Activated B cell treated with CpG ODN at 0.5 μM for 24 hours (primary cell): ENCODE results near the gene CALM3. TPM values are rescaled to one million over a fixed set of nuclear protein-coding genes. Genes with fewer than 3 reads are reported as not detected.
"Not testable (repeated sequence)": the region's sequence is repeated elsewhere in the genome, so short reads cannot be mapped to it uniquely, and the experiment has no call there.

Experiments used
- ATAC-seq: fragments of 200-7000 bp; cut with Tn5 transposase; one replicate; pipeline ENCODE4 v1.10.0; 2021; ENCODE audit warnings: low read depth, mild to moderate bottlenecking, moderate library complexity
- CTCF ChIA-PET: fragments of 350-600 bp; sonication (Branson Sonifier 250); formaldehyde crosslinking; loops from one replicate; lab custom pipeline; 2021; ENCODE audit warnings: antibody characterized with exemption; lab: Charles Lee
- POLR2A ChIA-PET: fragments of 350-600 bp; sonication (Branson Sonifier 250); formaldehyde crosslinking; loops from one replicate; lab custom pipeline; 2021; ENCODE audit warnings: antibody characterized with exemption; lab: Charles Lee
- DNase-seq: peaks from one replicate; pipeline ENCODE4 v3.0.0; 2022
- H3K27ac Mint-ChIP-seq: one replicate; pipeline ENCODE4 v1.8.0; 2020; ENCODE audit warnings: mixed read lengths
- H3K27me3 Mint-ChIP-seq: one replicate; pipeline ENCODE4 v1.8.0; 2021; ENCODE audit warnings: mixed read lengths
- H3K36me3 Mint-ChIP-seq: one replicate; pipeline ENCODE4 v1.8.0; 2021; ENCODE audit warnings: low read depth, mixed read lengths
- H3K4me1 Mint-ChIP-seq: one replicate; pipeline ENCODE4 v1.8.0; 2021; ENCODE audit warnings: mixed read lengths
- H3K4me3 Mint-ChIP-seq: one replicate; pipeline ENCODE4 v1.8.0; 2020; ENCODE audit warnings: mild to moderate bottlenecking, mixed read lengths
- H3K9me3 Mint-ChIP-seq: one replicate; pipeline ENCODE4 v1.8.0; 2020; ENCODE audit warnings: mixed read lengths
- CTCF ChIP-seq: fragments of 200-600 bp; IDR thresholded peaks from one replicate; pipeline ENCODE4 v1.8.0; 2022; ENCODE audit warnings: antibody characterized with exemption, mild to moderate bottlenecking
- intact Hi-C: fragments of 100-400 bp; cut with micrococcal nuclease; formaldehyde crosslinking; loops from one replicate; pipeline ENCODE4 v1.15.1; 2024
- total RNA-seq: library from RNA; stranded (reverse); gene quantifications from 2 replicates; pipeline ENCODE4 v1.2.3, GENCODE V29; 2022

Gene CALM3
- total RNA-seq, 1 donor from 2014 or later: 174 TPM

GRCh38 chr19:46625731-46626130 is 24.6 kb downstream of the CALM3 start:
- CTCF ChIA-PET: interaction anchor here (0.9 to 1.1 kb wide), 2 partner anchors 9 to 12 kb away, joined by 3 to 4 read pairs; no protein-coding TSS in a partner anchor

GRCh38 chr19:46626446-46626845 is 25.3 kb downstream of the CALM3 start:
- ChIA-PET CTCF (interaction anchor here (0.9 to 1.1 kb wide), 2 partner anchors 10 to 12 kb away, joined by 3 to 4 read pairs; no protein-coding TSS in a partner anchor), POLR2A (interaction anchor here (1.9 to 2.6 kb wide), 2 partner anchors 15 to 34 kb away, joined by 5 to 7 read pairs; partner anchors contain the start of gene DACT3)
- no peak overlapping the region for H3K4me3 Mint-ChIP-seq
- intact Hi-C loops: no loop called here
- H3K27ac Mint-ChIP-seq: no peak overlapping the region
- no peak for TF ChIP-seq CTCF
- H3K36me3 Mint-ChIP-seq: peaks cover 2% of the 10 kb centered on the region
- no peaks in the 10 kb centered on the region for H3K9me3 Mint-ChIP-seq
- no peak for ATAC-seq
- H3K27me3 Mint-ChIP-seq: no peaks in the 10 kb centered on the region
- H3K4me1 Mint-ChIP-seq: peaks cover 51% of the 10 kb centered on the region
- DNase-seq: no peak

More at GRCh38 chr19:46625731-46626130, 24.6 kb downstream of the CALM3 start:
- no peaks in the 10 kb centered on the region for H3K9me3 Mint-ChIP-seq
- H3K27me3 Mint-ChIP-seq: no peaks in the 10 kb centered on the region
- peaks cover 58% of the 10 kb centered on the region for H3K4me1 Mint-ChIP-seq
- intact Hi-C loops: loop anchor here (1.0 kb wide), 1 partner anchor 9 kb away; no protein-coding TSS in a partner anchor
- POLR2A ChIA-PET: interaction anchor here (0.6 to 2.6 kb wide), 4 partner anchors 8 to 1067 kb away, joined by 4 to 11 read pairs (median 6); partner anchors contain the start of gene CALM3
- H3K36me3 Mint-ChIP-seq: peaks cover 2% of the 10 kb centered on the region
- H3K4me3 Mint-ChIP-seq: no peak overlapping the region
- no peak for DNase-seq
- H3K27ac Mint-ChIP-seq: peak overlapping the region; percentile 18
- ATAC-seq: no peak
- TF ChIP-seq CTCF: no peak

- H3K27me3 Mint-ChIP-seq, H3K9me3 Mint-ChIP-seq, H3K27ac Mint-ChIP-seq, H3K36me3 Mint-ChIP-seq, intact Hi-C loops, ATAC-seq, H3K4me3 Mint-ChIP-seq, DNase-seq: not testable (repeated sequence)
- CTCF ChIA-PET: interaction anchor here (0.6 to 1.2 kb wide), 2 partner anchors 33 to 140 kb away, joined by 3 read pairs; no protein-coding TSS in a partner anchor
- peaks cover 47% of the 10 kb centered on the region for H3K4me1 Mint-ChIP-seq
- POLR2A ChIA-PET: interaction anchor here (0.9 to 8.6 kb wide), 3 partner anchors 10 to 32 kb away, joined by 3 to 99 read pairs (median 4); partner anchors contain the start of gene DACT3
Observed at GRCh38 chr19:46628970-46629369, 27.8 kb downstream of the CALM3 start.

GRCh38 chr19:46629546-46630025 is 28.5 kb downstream of the CALM3 start:
- no peak for TF ChIP-seq CTCF
- H3K9me3 Mint-ChIP-seq: no peaks in the 10 kb centered on the region
- peaks cover 4% of the 10 kb centered on the region for H3K36me3 Mint-ChIP-seq
- no peak for DNase-seq
- peaks cover 46% of the 10 kb centered on the region for H3K4me1 Mint-ChIP-seq
- intact Hi-C loops: no loop called here
- no peak for ATAC-seq
- POLR2A ChIA-PET: interaction anchor here (0.6 to 8.6 kb wide), 5 partner anchors 11 to 85 kb away, joined by 3 to 99 read pairs (median 3); partner anchors contain the start of gene DACT3
- H3K4me3 Mint-ChIP-seq: no peak overlapping the region
- CTCF ChIA-PET: interaction anchor here (1.2 kb wide), 1 partner anchor 32 kb away, joined by 3 read pairs; no protein-coding TSS in a partner anchor
- H3K27me3 Mint-ChIP-seq: no peaks in the 10 kb centered on the region
- H3K27ac Mint-ChIP-seq: no peak overlapping the region

- Mint-ChIP-seq H3K27ac (no peak overlapping the region), H3K36me3 (peaks cover 2% of the 10 kb centered on the region), H3K27me3 (no peaks in the 10 kb centered on the region), H3K9me3 (no peaks in the 10 kb centered on the region), H3K4me3 (no peak overlapping the region), H3K4me1 (peaks cover 42% of the 10 kb centered on the region)
- CTCF ChIA-PET: interaction anchor here (1.1 kb wide), 1 partner anchor 31 kb away, joined by 4 read pairs; no protein-coding TSS in a partner anchor
- POLR2A ChIA-PET: interaction anchor here (0.7 to 8.6 kb wide), 3 partner anchors 12 to 30 kb away, joined by 3 to 99 read pairs (median 3); partner anchors contain the start of gene CALM3
- intact Hi-C loops: no loop called here
- DNase-seq: no peak
- TF ChIP-seq CTCF: no peak
- ATAC-seq: no peak
Observed at GRCh38 chr19:46630586-46631205, 29.6 kb downstream of the CALM3 start.
